ENCODE data around the gene HNRNPA2B1. TPM values are rescaled to one million over a fixed set of nuclear protein-coding genes. Genes with fewer than 3 reads are reported as not detected.
A peak's percentile ranks its signal among the peaks of the same experiment; 100 is the strongest.

Gene HNRNPA2B1
- total and polyA plus RNA-seq, 2 of the 8 experiments (the other 6 are each of a cell fraction or from before 2014, with no cell fraction given), result 276 to 1,255 TPM

DNA sequence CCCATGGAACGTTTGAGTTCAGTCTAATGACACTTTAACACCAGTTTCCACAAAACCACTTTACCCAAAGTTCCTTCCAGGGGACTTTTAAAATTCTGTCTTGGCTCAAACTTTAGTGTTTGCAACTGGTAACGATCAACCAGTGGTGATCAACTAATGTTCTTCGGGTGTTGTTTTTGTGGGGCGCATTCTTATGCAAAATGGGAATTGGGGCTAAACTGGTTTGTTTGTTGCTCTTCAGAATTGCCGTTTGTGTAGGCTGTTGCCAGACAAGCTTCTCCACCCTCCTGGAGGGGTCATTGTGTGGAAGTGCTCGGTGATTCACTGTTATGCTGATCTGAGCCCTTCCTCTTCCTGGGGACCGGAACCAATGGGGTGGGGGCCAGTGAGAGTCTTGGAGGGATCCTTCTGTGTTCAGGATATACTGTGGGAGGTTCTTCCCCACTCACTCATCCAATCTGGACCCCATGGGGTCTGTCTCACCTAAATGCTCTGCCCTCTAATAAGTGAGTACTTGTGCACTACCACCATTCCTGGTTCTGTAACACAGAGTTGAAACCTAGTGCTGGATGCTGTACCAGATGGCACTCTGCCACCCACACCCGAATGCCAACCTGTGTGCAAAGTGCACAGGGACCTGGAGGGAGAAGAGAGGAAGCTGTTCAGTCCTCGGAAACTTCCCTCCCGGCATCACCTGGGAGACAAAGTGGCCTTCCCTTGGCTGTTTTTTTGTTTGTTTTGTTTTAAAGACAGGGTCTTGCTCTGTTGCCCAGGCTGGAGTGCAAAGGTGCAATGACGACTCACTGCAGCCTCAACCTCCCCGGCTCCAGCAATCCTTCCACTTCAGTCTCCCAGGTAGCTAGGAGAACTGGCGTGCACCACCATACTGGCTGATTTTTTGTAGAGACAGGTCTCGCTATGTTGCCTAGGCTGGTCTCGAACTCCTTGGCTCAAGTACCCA lies 46.4 kb downstream of the HNRNPA2B1 start:
- ChIA-PET POLR2A (ENCODE audit: partially characterized antibody) (interaction anchor here (0.8 to 6.1 kb wide), 16 partner anchors 13 to 292 kb away, joined by 3 to 56 read pairs (median 8); partner anchors contain the start of genes CBX3 and HNRNPA2B1), CTCF (ENCODE audit: partially characterized antibody) (interaction anchor here (0.6 to 1.9 kb wide), 5 partner anchors 16 to 261 kb away, joined by 3 to 8 read pairs (median 3); no protein-coding TSS in a partner anchor)
- Histone ChIP-seq H3K36me3 (ENCODE audit: control insufficient read depth in 2 of 4, insufficient read depth in 4 of 4, low read length in 3 of 4) (no peaks in the 10 kb centered on the region), H4K91ac (replicated peaks; ENCODE audit: insufficient read length, low read length) (peak overlapping the region; percentile 95), H3K79me1 (ENCODE audit: low read depth, low read length) (peaks cover 23% of the 10 kb centered on the region), H4K5ac (ENCODE audit: insufficient read length, low read depth, low read length) (peak overlapping the region; percentile 48), H4K20me1 (replicated peaks in 1 of 2; ENCODE audit: control insufficient read depth in 1 of 2, insufficient read depth in 2 of 2, low read length in 2 of 2) (peaks cover 22 to 26% of the 10 kb centered on the region in 2 experiments), H3K23me2 (ENCODE audit: low read depth, low read length) (peaks cover 6% of the 10 kb centered on the region), H2BK120ac (replicated peaks; ENCODE audit: low read depth, low read length) (peak overlapping the region; percentile 35), H3K79me2 (ENCODE audit: control insufficient read depth in 1 of 2, insufficient read depth in 2 of 2, low read length in 2 of 2) (peaks cover 16 to 64% of the 10 kb centered on the region in 2 experiments), H2BK15ac (ENCODE audit: low read length) (peak overlapping the region; percentile 88; the same call in 1 of the 2 replicates), H2AK5ac (ENCODE audit: low read depth, low read length) (peak overlapping the region; percentile 99), H3K18ac (ENCODE audit: extremely low read depth, low read length) (peak overlapping the region; percentile 66), H2BK20ac (ENCODE audit: low read length) (peak overlapping the region; percentile 83; the same call in 1 of the 2 replicates), H3K4me1 (replicated peaks in 1 of 4; ENCODE audit: control insufficient read depth in 3 of 4, insufficient read depth in 4 of 4, low read length in 3 of 4) (peaks cover 21 to 43% (median 28%) of the 10 kb centered on the region in 4 experiments), H3K9me3 (ENCODE audit: insufficient read depth in 2 of 2, low read depth in 1 of 2, low read length in 1 of 2) (no peaks in the 10 kb centered on the region), H3K27ac (ENCODE audit: low read depth, low read length) (peak overlapping the region; percentile 91), H3K27me3 (replicated peaks in 1 of 4; ENCODE audit: control insufficient read depth in 3 of 4, extremely low read depth in 1 of 4, insufficient read depth in 3 of 4, low read length in 3 of 4) (peaks cover 0 to 7% (median 0%) of the 10 kb centered on the region in 4 experiments; a peak in 2 of 7 replicates), H3K9ac (replicated peaks in 1 of 4; ENCODE audit: extremely low read depth in 1 of 4, low read depth in 3 of 4, low read length in 3 of 4) (peak overlapping the region; percentile 54 to 90 (median 86)), H4K8ac (ENCODE audit: extremely low read depth, insufficient read depth, low read length) (peak overlapping the region; percentile 77; the same call in 1 of the 2 replicates), H2AFZ (ENCODE audit: low read length) (no peak overlapping the region), H2BK12ac (ENCODE audit: low read depth, low read length) (peak overlapping the region; percentile 98), H3K14ac (ENCODE audit: insufficient read length) (no peak overlapping the region), H3K4me2 (ENCODE audit: insufficient read depth in 1 of 2, low read depth in 2 of 2, low read length in 2 of 2) (peak overlapping the region; percentile 98 to 100), H3K4ac (replicated peaks; ENCODE audit: insufficient read length, low read depth, low read length) (peak overlapping the region; percentile 47), H3K4me3 (ENCODE audit: extremely low read depth in 1 of 4, insufficient read depth in 2 of 4, low read depth in 3 of 4, low read length in 4 of 4) (peak overlapping the region; percentile 65 to 99 (median 95); a peak in 7 of 8 replicates), H3K23ac (ENCODE audit: insufficient read length) (no peak overlapping the region), H2BK5ac (ENCODE audit: low read depth, low read length) (peak overlapping the region; percentile 89), H3K56ac (replicated peaks; ENCODE audit: insufficient read length, low read depth, low read length) (no peak overlapping the region)
- 47% methylated on average over 15 of the region's 15 CpGs; no CpG with 5 or more reads in 1 of the 2 experiments for WGBS, 2 experiments (ENCODE audit: extremely low coverage in 1 of 2, insufficient coverage in 1 of 2, insufficient read length in 1 of 2, insufficient replicate concordance in 2 of 2, low coverage in 1 of 2, low lambda C conversion rate in 2 of 2, missing lambda C conversion rate in 1 of 2)
- DNase-seq (ENCODE audit: low read depth in 1 of 2, low spot score in 2 of 2), result peak; percentile 57 to 83
- FAIRE-seq, result peak; percentile 91
- peak; percentile 63; the same call in 1 of the 2 replicates for TF ChIP-seq JUND (IDR thresholded peaks at IDR 0.05; ENCODE audit: low read length)
- peak in 1 of 2 experiments; percentile 9; a peak in 1 of 4 replicates for TF ChIP-seq RAD21 (IDR thresholded peaks at IDR 0.05 in 1 of 2, conservative IDR thresholded peaks at IDR 0.05 in 1 of 2; ENCODE audit: low read depth in 2 of 2, low read length in 2 of 2)
- TF ChIP-seq KDM4A (IDR thresholded peaks at IDR 0.05; ENCODE audit: low read depth, low read length, severe bottlenecking), result no peak
- no peak for TF ChIP-seq FOSL1 (IDR thresholded peaks at IDR 0.05; ENCODE audit: insufficient read depth, low read depth, low read length)
- peak; percentile 35 to 59 for TF ChIP-seq POLR2A (IDR thresholded peaks at IDR 0.05; ENCODE audit: control extremely low read depth in 1 of 2, low read depth in 2 of 2, low read length in 2 of 2)
- no peak for TF ChIP-seq BRCA1 (IDR thresholded peaks at IDR 0.05; ENCODE audit: low read depth, low read length)
- TF ChIP-seq NANOG (IDR thresholded peaks at IDR 0.05; ENCODE audit: insufficient read depth, low read depth, low read length, poor library complexity, severe bottlenecking), result peak; percentile 92
- peak; percentile 50; the same call in 1 of the 2 replicates for TF ChIP-seq BACH1 (IDR thresholded peaks at IDR 0.05; ENCODE audit: low read length)
- no peak for TF ChIP-seq CHD2 (IDR thresholded peaks at IDR 0.05; ENCODE audit: low read length)
- peak; percentile 18; the same call in 1 of the 2 replicates for TF ChIP-seq TCF12 (IDR thresholded peaks at IDR 0.05; ENCODE audit: low read depth, low read length)

Data from H1 (cell line).